HepG2 (cell line): ENCODE data around the gene DYSF. TPM values are rescaled to one million over a fixed set of nuclear protein-coding genes. Genes with fewer than 3 reads are reported as not detected.

ENCODE experiments used
- AKAP8 ChIP-seq: sonication (generic); formaldehyde crosslinking; IDR thresholded peaks from 2 replicates; pipeline ENCODE4 v1.5.1; 2020; ENCODE audit warnings: mild to moderate bottlenecking, missing genetic modification reagents
- HMGA1 ChIP-seq: sonication (generic); formaldehyde crosslinking; conservative IDR thresholded peaks from 2 replicates; pipeline ENCODE4 v1.4.0; 2020; ENCODE audit warnings: missing genetic modification reagents
- HNRNPK ChIP-seq: fragments of 200-400 bp; formaldehyde crosslinking; IDR thresholded peaks from 2 replicates; pipeline ENCODE4 v1.6.1; 2018; ENCODE audit warnings: low read length, low read depth, moderate library complexity, mild to moderate bottlenecking; ENCODE audit not compliant: poor library complexity, severe bottlenecking
- KAT7 ChIP-seq: IDR thresholded peaks from 2 replicates; pipeline ENCODE4 v1.6.1; 2018; ENCODE audit warnings: borderline replicate concordance, missing compliant biosample characterization
- KDM1A ChIP-seq: IDR thresholded peaks from 2 replicates; pipeline ENCODE4 v1.6.1; 2016; ENCODE audit warnings: missing compliant biosample characterization
- PHF21A ChIP-seq: sonication (generic); formaldehyde crosslinking; IDR thresholded peaks from 2 replicates; pipeline ENCODE4 v1.5.0; 2020; ENCODE audit warnings: mild to moderate bottlenecking, missing genetic modification reagents
- SMARCC2 ChIP-seq: fragments of 450-650 bp; IDR thresholded peaks from 2 replicates; pipeline ENCODE4 v1.6.1; 2017; ENCODE audit warnings: antibody characterized with exemption, mild to moderate bottlenecking
- ZNF468 ChIP-seq: sonication (generic); formaldehyde crosslinking; IDR thresholded peaks from 2 replicates; pipeline ENCODE4 v1.8.0; 2022; ENCODE audit warnings: mild to moderate bottlenecking, moderate library complexity, missing genetic modification reagents
- ZNF850 ChIP-seq: sonication (generic); formaldehyde crosslinking; conservative IDR thresholded peaks from 2 replicates; pipeline ENCODE4 v1.9.0; 2021; ENCODE audit warnings: mild to moderate bottlenecking, missing genetic modification reagents
- polyA plus RNA-seq, 8 experiments: library from polyadenylated mRNA; depleted of rRNA in 3 of 8; stranded (reverse) in 7 of 8; unstranded in 1 of 8; fragments of >200 nt; fragmentation: Illumina TruSeq in 4 of 8; extraction: Trizol in 4 of 8; gene quantifications; 2 replicates each; pipeline versions ENCODE4 v1.2.1 to v1.2.3, GENCODE V29; 2011 to 2016; ENCODE audit warnings: low read depth in 4 of 8, missing spikeins in 1 of 8, mixed read lengths in 1 of 8; ENCODE audit not compliant: insufficient read depth in 1 of 8
- total RNA-seq, 5 experiments: library from RNA; depleted of rRNA; stranded (reverse); fragments of >200 nt; fragmentation: Illumina TruSeq; extraction: Trizol; gene quantifications; 2 replicates each; pipeline ENCODE4 v1.2.3, GENCODE V29; 2016; ENCODE audit warnings: low read depth in 1 of 5
- TF ChIP-seq, protein P1 (sequence below): sonication (generic); formaldehyde crosslinking; IDR thresholded peaks from 2 replicates; pipeline ENCODE4 v1.4.0; 2020; ENCODE audit warnings: missing genetic modification reagents, mild to moderate bottlenecking, borderline replicate concordance
- TF ChIP-seq, protein P2 (sequence below): IDR thresholded peaks from 2 replicates; pipeline ENCODE4 v1.6.1; 2012; ENCODE audit warnings: low read length, improper control_type of control experiment
- TF ChIP-seq, protein P3 (sequence below): sonication (generic); formaldehyde crosslinking; IDR thresholded peaks from one replicate; pipeline ENCODE4 v1.5.1; 2020; ENCODE audit warnings: mild to moderate bottlenecking, missing genetic modification reagents; ENCODE audit errors: not compliant biosample characterization

Gene DYSF
- total and polyA plus RNA-seq, 2 of the 13 experiments (the other 11 are each of a cell fraction or from before 2014, with no cell fraction given) = 0.15 to 2.4 TPM

DNA sequence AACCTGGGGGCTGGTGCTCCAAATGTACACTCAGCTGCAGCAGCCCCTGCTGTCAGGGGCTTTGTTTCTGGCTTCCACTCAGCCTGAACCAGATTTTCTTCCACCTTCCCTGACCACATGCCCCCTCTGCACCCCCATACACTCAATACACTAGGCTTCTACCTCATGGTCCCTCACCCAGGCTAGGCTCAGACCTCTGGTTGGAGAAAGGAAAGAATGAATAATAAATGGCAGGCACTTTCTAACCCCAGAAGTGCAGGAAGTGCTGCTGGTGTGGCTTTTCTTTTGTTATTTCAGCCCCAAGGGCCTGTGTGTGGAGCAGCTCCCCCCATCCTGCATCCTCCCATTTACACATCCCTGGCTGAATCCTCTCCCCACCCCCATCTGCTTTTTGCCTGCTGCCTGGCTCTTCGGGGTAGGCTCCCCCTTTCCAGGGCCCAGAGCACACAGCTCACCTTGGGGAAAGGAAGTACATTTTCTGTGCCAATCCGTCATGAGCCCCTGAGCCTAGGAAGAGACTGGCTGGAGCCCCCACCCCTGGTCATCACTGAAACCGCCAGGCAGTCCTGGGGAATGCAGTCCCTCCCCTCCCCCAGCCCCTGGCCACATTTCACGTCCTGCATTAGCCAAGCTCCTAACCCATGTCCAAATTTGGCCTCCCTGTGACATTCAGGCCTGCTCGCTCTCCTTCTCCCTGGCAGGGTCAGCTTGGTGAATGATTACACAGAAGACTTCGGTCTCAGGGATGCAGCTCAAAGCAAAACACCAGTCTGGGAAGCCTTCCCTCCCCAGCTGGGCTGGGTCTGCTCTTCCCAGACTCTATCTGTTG, 2.6 kb downstream of the DYSF start (continued):
- no peak for TF ChIP-seq AKAP8
- no peak for TF ChIP-seq ZNF850 (CRISPR knock-in tag)
- no peak for TF ChIP-seq HNRNPK
- peak; percentile 50; the same call in 1 of the 2 replicates for TF ChIP-seq PHF21A (CRISPR knock-in tag)
- no peak for TF ChIP-seq ZNF468
- no peak for TF ChIP-seq KAT7
- TF ChIP-seq, protein P1, sequence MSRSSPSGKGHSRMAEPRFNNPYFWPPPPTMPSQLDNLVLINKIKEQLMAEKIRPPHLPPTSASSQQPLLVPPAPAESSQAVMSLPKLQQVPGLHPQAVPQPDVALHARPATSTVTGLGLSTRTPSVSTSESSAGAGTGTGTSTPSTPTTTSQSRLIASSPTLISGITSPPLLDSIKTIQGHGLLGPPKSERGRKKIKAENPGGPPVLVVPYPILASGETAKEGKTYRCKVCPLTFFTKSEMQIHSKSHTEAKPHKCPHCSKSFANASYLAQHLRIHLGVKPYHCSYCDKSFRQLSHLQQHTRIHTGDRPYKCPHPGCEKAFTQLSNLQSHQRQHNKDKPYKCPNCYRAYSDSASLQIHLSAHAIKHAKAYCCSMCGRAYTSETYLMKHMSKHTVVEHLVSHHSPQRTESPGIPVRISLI (CRISPR knock-in tag) = no peak
- no peak for TF ChIP-seq SMARCC2
- TF ChIP-seq, protein P2, sequence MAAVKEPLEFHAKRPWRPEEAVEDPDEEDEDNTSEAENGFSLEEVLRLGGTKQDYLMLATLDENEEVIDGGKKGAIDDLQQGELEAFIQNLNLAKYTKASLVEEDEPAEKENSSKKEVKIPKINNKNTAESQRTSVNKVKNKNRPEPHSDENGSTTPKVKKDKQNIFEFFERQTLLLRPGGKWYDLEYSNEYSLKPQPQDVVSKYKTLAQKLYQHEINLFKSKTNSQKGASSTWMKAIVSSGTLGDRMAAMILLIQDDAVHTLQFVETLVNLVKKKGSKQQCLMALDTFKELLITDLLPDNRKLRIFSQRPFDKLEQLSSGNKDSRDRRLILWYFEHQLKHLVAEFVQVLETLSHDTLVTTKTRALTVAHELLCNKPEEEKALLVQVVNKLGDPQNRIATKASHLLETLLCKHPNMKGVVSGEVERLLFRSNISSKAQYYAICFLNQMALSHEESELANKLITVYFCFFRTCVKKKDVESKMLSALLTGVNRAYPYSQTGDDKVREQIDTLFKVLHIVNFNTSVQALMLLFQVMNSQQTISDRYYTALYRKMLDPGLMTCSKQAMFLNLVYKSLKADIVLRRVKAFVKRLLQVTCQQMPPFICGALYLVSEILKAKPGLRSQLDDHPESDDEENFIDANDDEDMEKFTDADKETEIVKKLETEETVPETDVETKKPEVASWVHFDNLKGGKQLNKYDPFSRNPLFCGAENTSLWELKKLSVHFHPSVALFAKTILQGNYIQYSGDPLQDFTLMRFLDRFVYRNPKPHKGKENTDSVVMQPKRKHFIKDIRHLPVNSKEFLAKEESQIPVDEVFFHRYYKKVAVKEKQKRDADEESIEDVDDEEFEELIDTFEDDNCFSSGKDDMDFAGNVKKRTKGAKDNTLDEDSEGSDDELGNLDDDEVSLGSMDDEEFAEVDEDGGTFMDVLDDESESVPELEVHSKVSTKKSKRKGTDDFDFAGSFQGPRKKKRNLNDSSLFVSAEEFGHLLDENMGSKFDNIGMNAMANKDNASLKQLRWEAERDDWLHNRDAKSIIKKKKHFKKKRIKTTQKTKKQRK = no peak
- no peak for TF ChIP-seq HMGA1
- TF ChIP-seq KDM1A (CRISPR knock-in tag) = no peak
- TF ChIP-seq, protein P3, sequence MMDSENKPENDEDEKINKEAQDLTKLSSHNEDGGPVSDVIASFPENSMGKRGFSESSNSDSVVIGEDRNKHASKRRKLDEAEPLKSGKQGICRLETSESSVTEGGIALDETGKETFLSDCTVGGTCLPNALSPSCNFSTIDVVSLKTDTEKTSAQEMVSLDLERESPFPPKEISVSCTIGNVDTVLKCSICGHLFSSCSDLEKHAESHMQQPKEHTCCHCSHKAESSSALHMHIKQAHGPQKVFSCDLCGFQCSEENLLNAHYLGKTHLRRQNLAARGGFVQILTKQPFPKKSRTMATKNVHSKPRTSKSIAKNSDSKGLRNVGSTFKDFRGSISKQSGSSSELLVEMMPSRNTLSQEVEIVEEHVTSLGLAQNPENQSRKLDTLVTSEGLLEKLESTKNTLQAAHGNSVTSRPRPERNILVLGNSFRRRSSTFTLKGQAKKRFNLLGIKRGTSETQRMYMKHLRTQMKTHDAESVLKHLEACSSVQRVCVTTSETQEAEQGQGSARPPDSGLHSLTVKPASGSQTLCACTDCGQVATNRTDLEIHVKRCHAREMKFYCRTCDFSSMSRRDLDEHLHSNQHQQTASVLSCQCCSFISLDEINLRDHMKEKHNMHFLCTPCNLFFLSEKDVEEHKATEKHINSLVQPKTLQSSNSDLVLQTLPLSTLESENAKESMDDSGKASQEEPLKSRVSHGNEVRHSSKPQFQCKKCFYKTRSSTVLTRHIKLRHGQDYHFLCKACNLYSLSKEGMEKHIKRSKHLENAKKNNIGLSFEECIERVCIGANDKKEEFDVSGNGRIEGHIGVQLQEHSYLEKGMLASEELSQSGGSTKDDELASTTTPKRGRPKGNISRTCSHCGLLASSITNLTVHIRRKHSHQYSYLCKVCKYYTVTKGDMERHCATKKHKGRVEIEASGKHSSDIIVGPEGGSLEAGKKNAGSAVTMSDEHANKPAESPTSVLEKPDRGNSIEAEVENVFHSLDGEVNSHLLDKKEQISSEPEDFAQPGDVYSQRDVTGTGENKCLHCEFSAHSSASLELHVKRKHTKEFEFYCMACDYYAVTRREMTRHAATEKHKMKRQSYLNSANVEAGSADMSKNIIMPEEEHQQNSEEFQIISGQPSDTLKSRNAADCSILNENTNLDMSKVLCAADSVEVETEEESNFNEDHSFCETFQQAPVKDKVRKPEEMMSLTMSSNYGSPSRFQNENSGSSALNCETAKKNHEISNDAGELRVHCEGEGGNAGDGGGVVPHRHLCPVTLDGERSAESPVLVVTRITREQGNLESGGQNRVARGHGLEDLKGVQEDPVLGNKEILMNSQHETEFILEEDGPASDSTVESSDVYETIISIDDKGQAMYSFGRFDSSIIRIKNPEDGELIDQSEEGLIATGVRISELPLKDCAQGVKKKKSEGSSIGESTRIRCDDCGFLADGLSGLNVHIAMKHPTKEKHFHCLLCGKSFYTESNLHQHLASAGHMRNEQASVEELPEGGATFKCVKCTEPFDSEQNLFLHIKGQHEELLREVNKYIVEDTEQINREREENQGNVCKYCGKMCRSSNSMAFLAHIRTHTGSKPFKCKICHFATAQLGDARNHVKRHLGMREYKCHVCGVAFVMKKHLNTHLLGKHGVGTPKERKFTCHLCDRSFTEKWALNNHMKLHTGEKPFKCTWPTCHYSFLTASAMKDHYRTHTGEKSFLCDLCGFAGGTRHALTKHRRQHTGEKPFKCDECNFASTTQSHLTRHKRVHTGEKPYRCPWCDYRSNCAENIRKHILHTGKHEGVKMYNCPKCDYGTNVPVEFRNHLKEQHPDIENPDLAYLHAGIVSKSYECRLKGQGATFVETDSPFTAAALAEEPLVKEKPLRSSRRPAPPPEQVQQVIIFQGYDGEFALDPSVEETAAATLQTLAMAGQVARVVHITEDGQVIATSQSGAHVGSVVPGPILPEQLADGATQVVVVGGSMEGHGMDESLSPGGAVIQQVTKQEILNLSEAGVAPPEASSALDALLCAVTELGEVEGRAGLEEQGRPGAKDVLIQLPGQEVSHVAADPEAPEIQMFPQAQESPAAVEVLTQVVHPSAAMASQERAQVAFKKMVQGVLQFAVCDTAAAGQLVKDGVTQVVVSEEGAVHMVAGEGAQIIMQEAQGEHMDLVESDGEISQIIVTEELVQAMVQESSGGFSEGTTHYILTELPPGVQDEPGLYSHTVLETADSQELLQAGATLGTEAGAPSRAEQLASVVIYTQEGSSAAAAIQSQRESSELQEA (CRISPR knock-in tag) = peak; percentile 40
